Mucosa of stomach (tissue), 1 donor: ENCODE measurements around the gene DSC2.

ENCODE experiments used
- H3K27me3 ChIP-seq: one replicate; pipeline ENCODE4 v1.7.0; 2013; ENCODE audit warnings: mild to moderate bottlenecking, low read length; ENCODE audit not compliant: control insufficient read depth, insufficient read depth
- H3K36me3 ChIP-seq: one replicate; pipeline ENCODE4 v1.7.0; 2013; ENCODE audit warnings: low read length; ENCODE audit not compliant: control insufficient read depth, insufficient read depth
- H3K4me1 ChIP-seq: one replicate; pipeline ENCODE4 v1.7.0; 2013; ENCODE audit warnings: mild to moderate bottlenecking, low read length; ENCODE audit not compliant: control insufficient read depth, insufficient read depth
- H3K4me3 ChIP-seq: one replicate; pipeline ENCODE4 v1.7.0; 2013; ENCODE audit warnings: low read length
- H3K9ac ChIP-seq: one replicate; pipeline ENCODE4 v1.7.0; 2013; ENCODE audit warnings: mild to moderate bottlenecking, low read length, moderate library complexity
- H3K9me3 ChIP-seq: one replicate; pipeline ENCODE4 v1.7.0; 2013; ENCODE audit warnings: mild to moderate bottlenecking, low read length, moderate library complexity; ENCODE audit not compliant: control insufficient read depth
- donor health status: Pancreatic carcinoma.

The DSC2 gene

GRCh38 chr18:31112804-31113203 is 10.6 kb upstream of the DSC2 start:
- Histone ChIP-seq H3K9ac (no peak overlapping the region), H3K27me3 (no peaks in the 10 kb centered on the region), H3K4me3 (no peak overlapping the region), H3K9me3 (no peaks in the 10 kb centered on the region), H3K36me3 (no peaks in the 10 kb centered on the region), H3K4me1 (peaks cover 2% of the 10 kb centered on the region)

DNA sequence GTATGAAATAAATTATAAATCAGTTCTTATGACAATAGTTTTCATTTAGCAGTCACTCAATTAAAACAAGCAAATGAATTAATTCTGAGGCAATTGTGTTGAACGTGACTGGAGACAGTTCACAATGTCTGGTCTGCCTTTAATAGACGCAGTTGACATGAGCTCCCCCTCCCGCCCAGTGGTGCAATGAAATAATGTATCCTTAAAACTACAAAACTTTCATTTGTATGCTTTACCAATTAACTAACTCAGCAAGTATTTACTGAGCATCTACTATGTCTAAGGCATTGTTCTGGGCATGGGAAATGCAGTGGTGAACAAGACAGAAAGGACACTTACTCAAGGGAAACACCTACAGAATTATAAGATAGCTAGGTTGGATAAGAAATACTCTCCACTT is 3.5 kb upstream of the DSC2 start:
- Histone ChIP-seq H3K9me3 (no peaks in the 10 kb centered on the region), H3K27me3 (no peaks in the 10 kb centered on the region), H3K9ac (no peak overlapping the region), H3K4me3 (no peak overlapping the region), H3K36me3 (no peaks in the 10 kb centered on the region), H3K4me1 (peaks cover 9% of the 10 kb centered on the region)

DNA sequence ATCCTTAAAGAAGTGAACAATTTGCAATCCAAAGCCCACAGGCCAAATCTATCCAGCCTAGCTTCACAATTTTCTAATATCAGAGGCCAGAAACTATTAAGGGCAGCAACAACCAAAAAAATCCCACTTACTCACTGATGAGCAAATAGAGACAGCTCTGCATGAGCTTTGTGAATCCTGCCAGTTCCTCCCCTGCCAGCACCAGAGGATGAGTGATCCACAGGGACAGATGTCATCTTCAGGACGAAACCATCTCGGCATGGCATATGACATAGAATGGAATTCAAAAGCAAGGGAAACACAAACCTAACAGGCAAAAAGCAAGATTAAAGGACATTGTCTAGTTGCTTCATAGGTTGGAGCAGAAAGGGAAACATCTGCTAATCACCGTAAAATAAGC is 2.2 kb upstream of the DSC2 start:
- Histone ChIP-seq H3K36me3 (no peaks in the 10 kb centered on the region), H3K9ac (no peak overlapping the region), H3K4me3 (no peak overlapping the region), H3K9me3 (no peaks in the 10 kb centered on the region), H3K4me1 (peaks cover 9% of the 10 kb centered on the region), H3K27me3 (no peaks in the 10 kb centered on the region)

DNA sequence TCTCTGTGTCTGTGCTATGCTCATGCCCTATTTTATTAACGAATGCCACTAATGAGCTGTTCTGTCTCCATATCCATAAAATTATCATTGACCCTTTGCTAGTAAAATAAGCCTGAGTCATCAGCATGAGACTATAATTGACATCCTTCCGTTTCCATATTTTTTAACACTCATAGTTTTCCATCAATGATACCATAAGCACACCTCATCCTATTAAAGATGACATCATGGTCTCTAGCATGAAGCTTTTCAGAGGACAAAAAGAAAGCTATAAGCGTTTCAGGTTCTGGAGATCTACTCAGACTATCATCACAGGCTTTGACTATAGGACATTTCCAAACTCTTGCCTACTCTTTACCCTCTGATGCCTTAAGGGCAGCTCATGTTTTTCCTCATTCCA is 1.2 kb upstream of the DSC2 start:
- Histone ChIP-seq H3K27me3 (no peaks in the 10 kb centered on the region), H3K9me3 (no peaks in the 10 kb centered on the region), H3K36me3 (no peaks in the 10 kb centered on the region), H3K9ac (no peak overlapping the region), H3K4me3 (no peak overlapping the region), H3K4me1 (peaks cover 9% of the 10 kb centered on the region)

- Histone ChIP-seq H3K9ac (no peak overlapping the region), H3K4me3 (no peak overlapping the region), H3K27me3 (no peaks in the 10 kb centered on the region), H3K9me3 (no peaks in the 10 kb centered on the region), H3K4me1 (peaks cover 9% of the 10 kb centered on the region), H3K36me3 (no peaks in the 10 kb centered on the region)
Observed at GRCh38 chr18:31102941-31103340, 720 bp upstream of the DSC2 start.

DNA sequence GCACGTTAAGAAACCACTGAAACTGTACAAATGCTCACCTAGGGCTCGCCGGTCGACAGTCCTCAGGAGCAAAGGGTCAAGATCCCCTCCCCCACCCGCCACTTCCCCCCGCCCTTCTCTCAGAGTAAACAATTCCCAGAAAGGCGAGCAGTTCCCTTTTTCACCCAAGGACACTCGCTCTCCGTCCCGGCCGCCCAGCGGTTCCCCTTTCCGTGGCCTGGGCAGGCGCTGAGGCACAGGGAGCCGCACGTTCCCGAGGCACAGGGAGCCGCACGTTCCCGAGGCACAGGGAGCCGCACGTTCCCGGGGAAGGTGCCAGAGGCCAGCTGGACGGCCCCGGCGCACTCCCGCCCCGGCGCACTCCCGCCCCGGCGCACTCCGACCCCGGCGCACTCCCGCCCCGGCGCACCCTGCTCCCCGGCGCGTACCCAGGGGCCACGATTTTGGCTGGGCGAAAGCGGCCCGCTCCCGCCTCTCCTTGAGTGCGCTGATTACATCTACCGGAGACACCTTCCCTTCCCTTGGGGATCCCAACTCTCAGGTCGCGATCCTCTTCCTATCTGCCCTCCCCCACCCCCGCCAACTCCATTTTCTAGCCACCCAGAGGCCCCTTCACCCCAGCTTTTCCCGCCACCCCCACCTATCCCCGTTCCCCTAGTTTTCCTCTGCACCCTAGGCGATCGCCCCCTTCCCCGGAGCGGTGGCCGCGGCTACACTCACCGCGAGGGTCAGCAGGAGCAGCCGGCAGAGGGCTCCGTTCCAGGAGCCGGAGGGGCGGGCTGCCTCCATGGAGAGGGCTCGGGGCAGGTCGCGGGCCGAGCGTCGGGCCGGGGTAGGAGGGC is 817 bp downstream of the DSC2 start:
- Histone ChIP-seq H3K4me1 (peaks cover 7% of the 10 kb centered on the region), H3K9ac (peak overlapping the region; percentile 94), H3K27me3 (no peaks in the 10 kb centered on the region), H3K4me3 (peak overlapping the region; percentile 78), H3K36me3 (no peaks in the 10 kb centered on the region), H3K9me3 (no peaks in the 10 kb centered on the region)

- Histone ChIP-seq H3K9ac (peak overlapping the region; percentile 94), H3K36me3 (no peaks in the 10 kb centered on the region), H3K9me3 (no peaks in the 10 kb centered on the region), H3K27me3 (no peaks in the 10 kb centered on the region), H3K4me1 (peaks cover 14% of the 10 kb centered on the region), H3K4me3 (peak overlapping the region; percentile 78)
Observed at GRCh38 chr18:31100436-31101182, 1.6 kb downstream of the DSC2 start.

GRCh38 chr18:31099450-31100230 is 2.6 kb downstream of the DSC2 start:
- peak overlapping the region; percentile 94 for H3K9ac ChIP-seq
- no peaks in the 10 kb centered on the region for H3K9me3 ChIP-seq
- H3K4me3 ChIP-seq: no peak overlapping the region
- H3K4me1 ChIP-seq: peaks cover 14% of the 10 kb centered on the region
- H3K36me3 ChIP-seq: no peaks in the 10 kb centered on the region
- no peaks in the 10 kb centered on the region for H3K27me3 ChIP-seq

- H3K4me3 ChIP-seq: no peak overlapping the region
- no peaks in the 10 kb centered on the region for H3K36me3 ChIP-seq
- no peaks in the 10 kb centered on the region for H3K27me3 ChIP-seq
- H3K4me1 ChIP-seq: peaks cover 14% of the 10 kb centered on the region
- H3K9me3 ChIP-seq: no peaks in the 10 kb centered on the region
- H3K9ac ChIP-seq: no peak overlapping the region
Observed at GRCh38 chr18:31098878-31099277, 3.3 kb downstream of the DSC2 start.

GRCh38 chr18:31097666-31098065 is 4.6 kb downstream of the DSC2 start:
- no peaks in the 10 kb centered on the region for H3K9me3 ChIP-seq
- H3K27me3 ChIP-seq: no peaks in the 10 kb centered on the region
- peaks cover 14% of the 10 kb centered on the region for H3K4me1 ChIP-seq
- no peaks in the 10 kb centered on the region for H3K36me3 ChIP-seq
- H3K4me3 ChIP-seq: no peak overlapping the region
- H3K9ac ChIP-seq: no peak overlapping the region

DNA sequence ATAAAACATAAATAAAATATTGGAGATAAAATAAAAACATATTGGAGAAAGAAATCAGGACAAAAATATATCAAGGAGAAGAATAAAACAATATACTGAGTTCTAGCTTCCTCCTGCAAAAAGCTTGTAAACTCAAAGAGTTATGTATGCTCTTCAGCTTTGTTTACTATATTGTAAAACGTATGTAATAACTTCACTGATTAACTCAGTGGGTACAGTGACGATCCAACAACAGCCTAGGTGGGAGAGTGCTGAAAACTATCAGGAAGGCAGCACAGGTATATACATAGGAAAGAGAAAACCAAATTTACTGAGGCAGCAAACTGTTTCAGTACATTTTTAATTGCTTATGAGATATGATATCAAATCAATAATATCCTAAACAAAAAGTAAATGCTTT is 8.3 kb downstream of the DSC2 start:
- Histone ChIP-seq H3K27me3 (no peaks in the 10 kb centered on the region), H3K4me1 (peaks cover 9% of the 10 kb centered on the region), H3K36me3 (no peaks in the 10 kb centered on the region), H3K9me3 (no peaks in the 10 kb centered on the region), H3K9ac (no peak overlapping the region), H3K4me3 (no peak overlapping the region)

DNA sequence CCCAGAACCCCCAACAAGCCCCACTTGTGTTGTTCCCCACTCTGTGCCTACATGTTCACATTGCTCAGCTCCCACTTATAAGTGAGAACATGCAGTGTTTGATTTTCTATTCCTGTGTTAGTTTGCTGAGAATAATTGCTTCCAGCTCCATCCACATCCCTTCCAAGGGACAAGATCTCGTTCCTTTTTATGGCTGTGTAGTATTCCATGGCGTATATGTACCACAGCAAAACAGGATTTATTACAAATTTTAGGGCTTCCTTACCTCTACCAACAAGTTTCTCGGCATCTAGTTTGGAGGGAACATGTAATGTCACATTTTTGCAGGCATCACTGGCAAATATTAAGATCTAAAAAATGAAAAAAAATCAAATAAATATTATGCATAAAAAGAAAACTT is 8.9 kb downstream of the DSC2 start:
- Histone ChIP-seq H3K4me3 (no peak overlapping the region), H3K36me3 (no peaks in the 10 kb centered on the region), H3K27me3 (no peaks in the 10 kb centered on the region), H3K9ac (no peak overlapping the region), H3K4me1 (peaks cover 9% of the 10 kb centered on the region), H3K9me3 (no peaks in the 10 kb centered on the region)
